Ovary (tissue), 9 donors: ENCODE data around the gene BCAN. TPM values are rescaled to one million over a fixed set of nuclear protein-coding genes. Genes with fewer than 3 reads are reported as not detected.

ENCODE experiments used
- DNase-seq, 5 donors: peaks; one replicate each; pipeline ENCODE4 v3.0.0-alpha.2; 2019 to 2020
- H3K27ac ChIP-seq, 2 donors: fragments of 200-600 bp; one replicate each; pipeline versions ENCODE4 v1.5.1 to v1.8.0; 2019 to 2022
- H3K27me3 ChIP-seq: fragments of 200-600 bp; one replicate; pipeline ENCODE4 v1.8.0; 2022
- H3K36me3 ChIP-seq: fragments of 200-600 bp; sonication (generic); one replicate; pipeline ENCODE4 v1.5.1; 2019
- H3K4me1 ChIP-seq: one replicate; pipeline ENCODE4 v1.8.1; 2013; ENCODE audit warnings: mild to moderate bottlenecking, moderate library complexity; ENCODE audit not compliant: insufficient read depth
- H3K4me3 ChIP-seq: fragments of 200-600 bp; sonication (generic); one replicate; pipeline ENCODE4 v1.5.1; 2017
- H3K9me3 ChIP-seq, 2 donors: fragments of 200-600 bp in 1 of 2; sonication (generic) in 1 of 2; one replicate each; pipeline versions ENCODE4 v1.5.1 to v1.8.1; 2013 to 2019; ENCODE audit warnings: mild to moderate bottlenecking in 1 of 2, moderate library complexity in 1 of 2
- EP300 ChIP-seq: sonication (generic); formaldehyde crosslinking; IDR thresholded peaks from one replicate; pipeline ENCODE4 v1.6.1; 2017; ENCODE audit warnings: antibody characterized with exemption
- POLR2A ChIP-seq: fragments of 450-650 bp; IDR thresholded peaks from one replicate; pipeline ENCODE4 v1.6.1; 2017; ENCODE audit warnings: antibody characterized with exemption, mild to moderate bottlenecking, moderate library complexity
- WGBS, 3 donors: extraction: QIAGEN DNeasy Blood & Tissue Kit in 1 of 3; methylation state at CpG; one replicate each; pipeline versions ENCODE4 v1.1.5 to v1.1.7; 2013 to 2017; 5-methylcytosine and 5-hydroxymethylcytosine counted together
- intact Hi-C, 4 donors: fragments of 100-400 bp; cut with DNase I; formaldehyde crosslinking; loops; one replicate each; pipeline versions ENCODE4 v1.11.0 to v1.15.1; 2022 to 2023
- polyA plus RNA-seq, 2 donors: library from polyadenylated mRNA; stranded (reverse); fragments of 200-250 nt in 1 of 2; fragments of 350-450 nt in 1 of 2; fragmentation: Illumina TruSeq in 1 of 2; extraction: RNeasy Lipid Tissue Mini Kit (QIAGEN cat#74804) in 1 of 2; gene quantifications; one replicate each; pipeline ENCODE4 v1.2.3, GENCODE V29; 2013 to 2014
- total RNA-seq, 7 donors: library from RNA; depleted of rRNA in 2 of 7; stranded (reverse); fragments of >200 nt in 2 of 7; fragmentation: NEBNext Ultra II Directional in 3 of 7; extraction: Animal tissue kit (Norgen Biotek cat#: 25700) in 3 of 7; gene quantifications; one replicate each; pipeline versions ENCODE4 v1.1.0 to v1.2.4, GENCODE V29; 2016 to 2023
- TF ChIP-seq, protein P1 (sequence below), 3 donors: fragments of 450-650 bp in 2 of 3; fragments of 200-600 bp in 1 of 3; IDR thresholded peaks; one replicate each; pipeline versions ENCODE4 v1.5.1 to v1.8.0; 2016 to 2022; ENCODE audit warnings: antibody characterized with exemption in 3 of 3, mild to moderate bottlenecking in 1 of 3
- donor health status: DM: no; HTN: no; CAD: no; lungs with moderate emphysema.
- donor health status: DM: no; HTN: no; CAD: no.
- donor health status: Bipolar disorder and iron deficiency.
- donor health status: DM: yes; HTN: yes; CAD: no.
- donor health status: DM: no; HTN: no; CAD: no.
- donor health status: DM: yes; HTN: yes; CAD: no.

Gene BCAN
- total and polyA plus RNA-seq, 9 donors = 0.11 to 2.2 (median 0.39) TPM; not detected in 3

DNA sequence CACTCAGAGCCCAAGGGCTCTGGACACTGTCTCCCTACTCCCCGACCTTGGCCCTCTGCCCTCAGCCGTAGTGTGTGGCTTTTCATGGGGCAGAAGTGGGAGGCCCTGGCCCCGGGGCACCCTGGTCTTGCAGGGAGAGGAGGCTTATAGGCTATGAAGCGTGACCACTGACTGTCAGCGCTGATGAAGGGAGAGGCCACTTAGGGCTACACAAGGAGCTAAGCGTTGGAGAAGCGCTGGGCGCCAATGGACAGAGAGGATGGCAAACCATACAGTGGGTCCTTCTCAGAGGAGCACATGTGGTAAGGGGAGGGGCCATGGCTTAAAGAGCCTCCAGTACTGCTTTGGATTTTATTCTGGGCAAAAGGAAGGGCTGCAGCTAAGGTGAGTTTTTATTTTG lies 55.6 kb downstream of the BCAN start:
- H3K4me1 ChIP-seq = no peaks in the 10 kb centered on the region
- H3K36me3 ChIP-seq = no peaks in the 10 kb centered on the region
- no peaks in the 10 kb centered on the region for H3K9me3 ChIP-seq
- DNase-seq = no peak
- 68 to 77% (median 72%) methylated on average over 8 of the region's 8 CpGs for WGBS, 3 donors
- H3K27ac ChIP-seq = no peak overlapping the region
- intact Hi-C loops = loop anchor here in 1 of 4 donors (10.0 kb wide), 1 partner anchor 167 kb away; the partner anchor contains the start of gene NTRK1
- TF ChIP-seq POLR2A = no peak
- no peak for TF ChIP-seq EP300
- TF ChIP-seq, protein P1, sequence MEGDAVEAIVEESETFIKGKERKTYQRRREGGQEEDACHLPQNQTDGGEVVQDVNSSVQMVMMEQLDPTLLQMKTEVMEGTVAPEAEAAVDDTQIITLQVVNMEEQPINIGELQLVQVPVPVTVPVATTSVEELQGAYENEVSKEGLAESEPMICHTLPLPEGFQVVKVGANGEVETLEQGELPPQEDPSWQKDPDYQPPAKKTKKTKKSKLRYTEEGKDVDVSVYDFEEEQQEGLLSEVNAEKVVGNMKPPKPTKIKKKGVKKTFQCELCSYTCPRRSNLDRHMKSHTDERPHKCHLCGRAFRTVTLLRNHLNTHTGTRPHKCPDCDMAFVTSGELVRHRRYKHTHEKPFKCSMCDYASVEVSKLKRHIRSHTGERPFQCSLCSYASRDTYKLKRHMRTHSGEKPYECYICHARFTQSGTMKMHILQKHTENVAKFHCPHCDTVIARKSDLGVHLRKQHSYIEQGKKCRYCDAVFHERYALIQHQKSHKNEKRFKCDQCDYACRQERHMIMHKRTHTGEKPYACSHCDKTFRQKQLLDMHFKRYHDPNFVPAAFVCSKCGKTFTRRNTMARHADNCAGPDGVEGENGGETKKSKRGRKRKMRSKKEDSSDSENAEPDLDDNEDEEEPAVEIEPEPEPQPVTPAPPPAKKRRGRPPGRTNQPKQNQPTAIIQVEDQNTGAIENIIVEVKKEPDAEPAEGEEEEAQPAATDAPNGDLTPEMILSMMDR (IDR thresholded peaks at IDR 0.05) = no peak
- no peak overlapping the region for H3K4me3 ChIP-seq
- H3K27me3 ChIP-seq = no peaks in the 10 kb centered on the region

DNA sequence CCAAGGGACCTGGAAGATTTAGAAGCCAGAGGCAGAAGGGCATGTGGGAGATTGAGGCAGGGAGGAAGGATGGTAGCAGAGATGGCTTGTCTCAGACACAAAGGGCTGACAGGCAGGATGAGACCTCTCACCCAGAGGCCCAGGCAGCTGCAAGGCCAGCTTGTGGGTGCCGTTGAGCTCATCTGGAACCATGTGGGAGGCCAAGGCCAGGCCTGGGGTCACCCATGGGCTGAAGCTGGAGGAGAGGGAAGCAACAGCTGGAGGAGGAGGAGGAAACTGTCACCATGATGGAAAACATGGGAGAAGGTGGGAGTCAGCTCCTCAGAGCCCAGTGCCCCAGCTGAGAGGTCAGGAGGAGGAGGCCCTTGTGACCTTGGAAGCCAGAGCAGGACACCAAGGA lies 57.1 kb downstream of the BCAN start:
- DNase-seq = no peak
- H3K9me3 ChIP-seq = no peaks in the 10 kb centered on the region
- no peak for TF ChIP-seq POLR2A
- no peak for TF ChIP-seq EP300
- TF ChIP-seq, protein P1 (IDR thresholded peaks at IDR 0.05) = no peak
- no peaks in the 10 kb centered on the region for H3K36me3 ChIP-seq
- 0 to 10% (median 8%) methylated on average over 1 of the region's 1 CpG for WGBS, 3 donors
- intact Hi-C loops = loop anchor here in 1 of 4 donors (10.0 kb wide), 1 partner anchor 166 kb away; the partner anchor contains the start of gene NTRK1
- no peaks in the 10 kb centered on the region for H3K4me1 ChIP-seq
- H3K27ac ChIP-seq = no peak overlapping the region
- no peak overlapping the region for H3K4me3 ChIP-seq
- no peaks in the 10 kb centered on the region for H3K27me3 ChIP-seq

DNA sequence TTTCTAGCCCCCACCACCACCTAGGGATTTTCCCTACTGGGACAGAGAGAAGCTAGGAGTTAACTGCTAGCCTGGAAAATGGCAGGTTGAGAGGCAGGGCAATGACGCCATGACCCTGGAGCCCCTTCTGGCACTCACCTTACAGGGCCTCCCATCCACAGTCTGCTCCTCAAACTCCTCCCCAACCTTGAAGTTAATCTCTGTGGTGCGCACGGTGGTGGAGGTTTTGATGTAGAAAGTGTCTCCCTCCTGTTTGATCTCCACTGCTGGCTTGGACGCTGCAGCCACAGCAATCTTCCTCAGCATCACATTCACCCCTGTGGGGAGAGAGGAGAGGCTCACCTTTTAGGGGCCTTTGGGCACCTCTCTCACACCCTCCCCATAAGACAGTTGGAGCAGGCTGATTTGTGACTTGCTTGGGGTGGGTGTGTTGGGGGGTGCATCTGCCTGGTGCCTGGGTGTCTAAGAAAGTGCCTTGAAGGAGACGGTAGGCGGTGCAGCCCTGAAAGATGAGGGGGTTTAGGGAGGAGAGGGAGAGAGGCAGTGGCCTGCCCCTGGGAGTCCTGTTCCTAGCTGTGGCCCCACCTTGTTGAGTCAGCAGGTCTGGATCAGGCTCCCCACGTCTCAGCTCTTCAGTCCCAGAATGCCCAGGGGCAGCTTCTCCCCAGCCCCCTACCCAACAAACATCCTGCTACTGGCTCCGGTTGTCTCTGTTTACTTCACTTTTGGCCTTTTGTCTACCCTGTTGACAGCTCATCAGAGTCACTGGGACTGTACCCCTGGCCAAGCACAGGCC lies 59.0 kb downstream of the BCAN start:
- no peak overlapping the region for H3K4me3 ChIP-seq
- no peaks in the 10 kb centered on the region for H3K36me3 ChIP-seq
- H3K27me3 ChIP-seq = no peaks in the 10 kb centered on the region
- no peaks in the 10 kb centered on the region for H3K9me3 ChIP-seq
- DNase-seq = no peak
- intact Hi-C loops = loop anchor here in 1 of 4 donors (10.0 kb wide), 1 partner anchor 184 kb away; no protein-coding TSS in a partner anchor
- WGBS, 3 donors = 79 to 86% (median 83%) methylated on average over 8 of the region's 8 CpGs
- TF ChIP-seq, protein P1 (IDR thresholded peaks at IDR 0.05) = no peak
- TF ChIP-seq EP300 (no peak), POLR2A (no peak)
- H3K27ac ChIP-seq = no peak overlapping the region
- peaks cover 7% of the 10 kb centered on the region for H3K4me1 ChIP-seq

DNA sequence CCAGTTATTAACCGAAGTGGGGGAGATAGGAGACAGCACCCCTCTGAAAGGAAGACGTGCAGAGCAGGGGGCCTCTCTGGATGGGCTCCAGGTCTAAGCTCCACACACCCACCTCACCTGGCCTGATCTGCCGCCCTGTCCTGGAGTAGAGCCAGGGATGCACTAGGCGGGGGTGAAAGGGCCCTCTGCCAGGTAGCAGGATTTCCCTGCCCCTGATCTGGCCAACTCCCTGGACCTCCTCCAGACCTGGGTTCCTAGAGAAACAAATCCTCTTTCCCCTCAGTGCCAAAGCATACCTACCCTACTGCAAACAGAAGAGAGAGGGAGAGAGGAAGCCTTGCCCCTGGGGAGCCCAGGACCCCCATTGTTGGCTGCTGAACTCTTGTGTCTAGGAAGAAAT lies 61.4 kb downstream of the BCAN start:
- Histone ChIP-seq H3K4me3 (no peak overlapping the region), H3K4me1 (peaks cover 14% of the 10 kb centered on the region), H3K27ac (no peak overlapping the region), H3K27me3 (no peaks in the 10 kb centered on the region), H3K9me3 (no peaks in the 10 kb centered on the region), H3K36me3 (no peaks in the 10 kb centered on the region)
- TF ChIP-seq POLR2A (no peak), EP300 (no peak)
- TF ChIP-seq, protein P1 (IDR thresholded peaks at IDR 0.05) = no peak
- no peak for DNase-seq
- intact Hi-C loops = loop anchor here in 1 of 4 donors (10.0 kb wide), 1 partner anchor 181 kb away; no protein-coding TSS in a partner anchor
- 63 to 84% (median 80%) methylated on average over 4 of the region's 4 CpGs for WGBS, 3 donors
